ENCODE measurements around the gene APOC4.
A peak's percentile ranks its signal among the peaks of the same experiment; 100 is the strongest.
"Not testable (repeated sequence)": the region's sequence is repeated elsewhere in the genome, so short reads cannot be mapped to it uniquely, and the experiment has no call there.

APOC4 gene, protein sequence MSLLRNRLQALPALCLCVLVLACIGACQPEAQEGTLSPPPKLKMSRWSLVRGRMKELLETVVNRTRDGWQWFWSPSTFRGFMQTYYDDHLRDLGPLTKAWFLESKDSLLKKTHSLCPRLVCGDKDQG

DNA sequence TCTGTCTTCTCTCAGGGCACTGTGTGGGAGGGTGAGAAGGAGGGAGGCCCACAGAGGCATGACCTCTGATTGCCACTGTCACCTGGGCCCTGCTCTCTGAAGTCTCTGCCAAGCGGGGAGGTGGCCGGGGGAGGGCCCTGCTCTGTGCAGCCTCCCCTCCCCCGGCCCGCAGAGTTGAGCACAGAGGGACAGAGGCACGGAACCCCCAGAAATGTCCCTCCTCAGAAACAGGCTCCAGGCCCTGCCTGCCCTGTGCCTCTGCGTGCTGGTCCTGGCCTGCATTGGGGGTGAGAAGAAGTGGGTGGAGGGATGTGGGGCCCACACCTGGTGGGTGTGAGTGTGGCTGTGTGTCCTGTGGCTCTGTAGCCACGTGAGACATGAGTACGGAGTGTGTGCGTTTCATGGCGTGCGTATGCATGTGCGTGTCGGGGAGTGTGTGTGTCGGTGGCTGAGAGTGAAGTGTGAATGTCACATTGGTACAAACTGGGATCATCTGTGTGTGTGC lies at the start of gene APOC4:
Gene APOC4 (plus strand): TSS at position 171 of the 505 bp plus-strand sequence. CDS start 41 bp downstream, at position 212.
- no peak for DNase-seq

- DNase-seq, result no peak
Measured at GRCh38 chr19:44892932-44893331, 49.1 kb upstream of the APOC4 start.

GRCh38 chr19:44893332-44894051 lies 48.5 kb upstream of the APOC4 start:
- no peak for DNase-seq

DNA sequence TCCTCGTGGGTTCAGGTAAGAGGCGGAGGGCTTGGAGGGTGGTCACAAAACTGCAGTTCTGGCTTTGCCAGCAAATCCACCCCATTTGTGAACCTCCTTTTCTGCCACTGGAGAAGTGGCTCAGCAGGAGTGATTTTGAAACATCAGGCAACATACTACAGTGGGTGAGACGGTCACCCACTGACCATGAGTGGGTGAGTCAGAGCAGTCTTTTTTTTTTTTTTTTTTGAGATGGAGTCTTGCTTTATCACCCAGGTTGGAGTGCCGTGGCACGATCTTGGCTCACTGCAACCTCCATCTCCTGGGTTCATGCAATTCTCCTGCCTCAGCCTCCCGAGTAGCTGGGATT lies 48.0 kb upstream of the APOC4 start:
- DNase-seq, result no peak

GRCh38 chr19:44894946-44895345 lies 47.1 kb upstream of the APOC4 start:
- DNase-seq, result no peak

DNA sequence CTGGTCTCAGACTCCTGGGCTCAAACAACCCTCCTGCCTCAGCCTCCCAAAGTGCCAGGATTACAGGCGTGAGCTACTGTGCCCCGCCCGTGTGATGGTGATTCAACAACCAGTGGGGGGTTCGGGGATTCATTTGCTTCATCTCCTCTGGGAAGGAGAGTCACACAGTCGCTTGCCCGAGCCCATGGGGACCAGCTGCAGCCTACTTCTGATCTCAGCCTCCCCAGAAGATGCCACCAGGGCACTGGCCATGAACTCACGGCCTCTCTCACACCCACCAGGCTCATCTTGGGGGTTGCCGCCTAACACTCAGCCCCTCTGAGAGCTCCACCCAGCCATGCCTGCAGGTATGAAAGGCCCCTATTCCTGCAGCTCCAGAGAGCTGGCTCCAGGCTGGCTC lies 44.2 kb upstream of the APOC4 start:
- no peak for DNase-seq

GRCh38 chr19:44900328-44901244 lies 41.5 kb upstream of the APOC4 start:
- no peak for DNase-seq

DNA sequence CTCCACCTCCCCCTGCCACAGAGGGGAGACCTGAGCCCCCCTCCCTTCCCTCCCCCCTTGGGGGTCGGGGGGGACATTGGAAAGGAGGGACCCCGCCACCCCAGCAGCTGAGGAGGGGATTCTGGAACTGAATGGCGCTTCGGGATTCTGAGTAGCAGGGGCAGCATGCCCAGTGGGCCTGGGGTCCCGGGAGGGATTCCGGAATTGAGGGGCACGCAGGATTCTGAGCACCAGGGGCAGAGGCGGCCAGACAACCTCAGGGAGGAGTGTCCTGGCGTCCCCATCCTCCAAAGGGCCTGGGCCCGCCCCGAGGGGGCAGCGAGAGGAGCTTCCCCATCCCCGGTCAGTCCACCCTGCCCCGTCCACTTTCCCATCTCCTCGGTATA lies 38.8 kb upstream of the APOC4 start:
- no peak for DNase-seq

- peak in 1 of 2 experiments; percentile 32 for DNase-seq
Measured at GRCh38 chr19:44903602-44904425, 38.2 kb upstream of the APOC4 start.

- DNase-seq, result peak in 1 of 2 experiments; percentile 11
Measured at GRCh38 chr19:44904426-44904994, 37.5 kb upstream of the APOC4 start.

DNA sequence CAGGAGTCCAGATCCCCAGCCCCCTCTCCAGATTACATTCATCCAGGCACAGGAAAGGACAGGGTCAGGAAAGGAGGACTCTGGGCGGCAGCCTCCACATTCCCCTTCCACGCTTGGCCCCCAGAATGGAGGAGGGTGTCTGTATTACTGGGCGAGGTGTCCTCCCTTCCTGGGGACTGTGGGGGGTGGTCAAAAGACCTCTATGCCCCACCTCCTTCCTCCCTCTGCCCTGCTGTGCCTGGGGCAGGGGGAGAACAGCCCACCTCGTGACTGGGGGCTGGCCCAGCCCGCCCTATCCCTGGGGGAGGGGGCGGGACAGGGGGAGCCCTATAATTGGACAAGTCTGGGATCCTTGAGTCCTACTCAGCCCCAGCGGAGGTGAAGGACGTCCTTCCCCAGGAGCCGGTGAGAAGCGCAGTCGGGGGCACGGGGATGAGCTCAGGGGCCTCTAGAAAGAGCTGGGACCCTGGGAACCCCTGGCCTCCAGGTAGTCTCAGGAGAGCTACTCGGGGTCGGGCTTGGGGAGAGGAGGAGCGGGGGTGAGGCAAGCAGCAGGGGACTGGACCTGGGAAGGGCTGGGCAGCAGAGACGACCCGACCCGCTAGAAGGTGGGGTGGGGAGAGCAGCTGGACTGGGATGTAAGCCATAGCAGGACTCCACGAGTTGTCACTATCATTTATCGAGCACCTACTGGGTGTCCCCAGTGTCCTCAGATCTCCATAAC lies 36.4 kb upstream of the APOC4 start, which contains the start of gene APOE:
Gene APOE (plus strand): TSS at position 360 of the 724 bp plus-strand sequence. CDS start 829 bp downstream, outside the sequence.
- DNase-seq, result no peak

DNA sequence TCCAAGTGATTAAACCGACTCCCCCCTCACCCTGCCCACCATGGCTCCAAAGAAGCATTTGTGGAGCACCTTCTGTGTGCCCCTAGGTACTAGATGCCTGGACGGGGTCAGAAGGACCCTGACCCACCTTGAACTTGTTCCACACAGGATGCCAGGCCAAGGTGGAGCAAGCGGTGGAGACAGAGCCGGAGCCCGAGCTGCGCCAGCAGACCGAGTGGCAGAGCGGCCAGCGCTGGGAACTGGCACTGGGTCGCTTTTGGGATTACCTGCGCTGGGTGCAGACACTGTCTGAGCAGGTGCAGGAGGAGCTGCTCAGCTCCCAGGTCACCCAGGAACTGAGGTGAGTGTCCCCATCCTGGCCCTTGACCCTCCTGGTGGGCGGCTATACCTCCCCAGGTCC lies 34.4 kb upstream of the APOC4 start:
- no peak for DNase-seq

DNA sequence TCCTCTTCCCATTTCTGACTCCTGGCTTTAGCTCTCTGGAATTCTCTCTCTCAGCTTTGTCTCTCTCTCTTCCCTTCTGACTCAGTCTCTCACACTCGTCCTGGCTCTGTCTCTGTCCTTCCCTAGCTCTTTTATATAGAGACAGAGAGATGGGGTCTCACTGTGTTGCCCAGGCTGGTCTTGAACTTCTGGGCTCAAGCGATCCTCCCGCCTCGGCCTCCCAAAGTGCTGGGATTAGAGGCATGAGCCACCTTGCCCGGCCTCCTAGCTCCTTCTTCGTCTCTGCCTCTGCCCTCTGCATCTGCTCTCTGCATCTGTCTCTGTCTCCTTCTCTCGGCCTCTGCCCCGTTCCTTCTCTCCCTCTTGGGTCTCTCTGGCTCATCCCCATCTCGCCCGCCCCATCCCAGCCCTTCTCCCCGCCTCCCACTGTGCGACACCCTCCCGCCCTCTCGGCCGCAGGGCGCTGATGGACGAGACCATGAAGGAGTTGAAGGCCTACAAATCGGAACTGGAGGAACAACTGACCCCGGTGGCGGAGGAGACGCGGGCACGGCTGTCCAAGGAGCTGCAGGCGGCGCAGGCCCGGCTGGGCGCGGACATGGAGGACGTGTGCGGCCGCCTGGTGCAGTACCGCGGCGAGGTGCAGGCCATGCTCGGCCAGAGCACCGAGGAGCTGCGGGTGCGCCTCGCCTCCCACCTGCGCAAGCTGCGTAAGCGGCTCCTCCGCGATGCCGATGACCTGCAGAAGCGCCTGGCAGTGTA lies 33.8 kb upstream of the APOC4 start:
- no peak for DNase-seq

- DNase-seq, result no peak
Measured at GRCh38 chr19:44908836-44909261, 33.2 kb upstream of the APOC4 start.

DNA sequence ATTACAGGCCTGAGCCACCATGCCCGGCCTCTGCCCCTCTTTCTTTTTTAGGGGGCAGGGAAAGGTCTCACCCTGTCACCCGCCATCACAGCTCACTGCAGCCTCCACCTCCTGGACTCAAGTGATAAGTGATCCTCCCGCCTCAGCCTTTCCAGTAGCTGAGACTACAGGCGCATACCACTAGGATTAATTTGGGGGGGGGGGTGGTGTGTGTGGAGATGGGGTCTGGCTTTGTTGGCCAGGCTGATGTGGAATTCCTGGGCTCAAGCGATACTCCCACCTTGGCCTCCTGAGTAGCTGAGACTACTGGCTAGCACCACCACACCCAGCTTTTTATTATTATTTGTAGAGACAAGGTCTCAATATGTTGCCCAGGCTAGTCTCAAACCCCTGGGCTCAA lies 32.3 kb upstream of the APOC4 start:
- DNase-seq, result no peak

DNA sequence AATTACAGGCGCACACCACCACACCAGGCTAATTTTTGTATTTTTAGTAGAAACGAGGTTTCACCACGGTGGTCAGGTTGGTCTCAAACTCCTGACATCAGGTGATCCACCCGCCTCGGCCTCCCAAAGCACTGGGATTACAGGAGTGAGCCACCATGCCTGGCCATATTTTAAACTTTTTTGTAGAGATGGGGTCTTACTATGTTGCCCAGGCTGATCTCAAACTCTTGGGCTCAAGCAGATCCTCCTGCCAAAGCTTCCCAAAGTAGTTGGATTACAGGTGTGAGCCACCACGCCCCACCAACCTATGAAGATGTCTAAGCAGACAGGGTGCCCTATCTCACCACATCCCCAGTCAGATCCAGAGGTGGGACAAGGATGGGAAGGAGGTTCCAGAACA lies 30.1 kb upstream of the APOC4 start:
- not testable (repeated sequence) for DNase-seq

DNA sequence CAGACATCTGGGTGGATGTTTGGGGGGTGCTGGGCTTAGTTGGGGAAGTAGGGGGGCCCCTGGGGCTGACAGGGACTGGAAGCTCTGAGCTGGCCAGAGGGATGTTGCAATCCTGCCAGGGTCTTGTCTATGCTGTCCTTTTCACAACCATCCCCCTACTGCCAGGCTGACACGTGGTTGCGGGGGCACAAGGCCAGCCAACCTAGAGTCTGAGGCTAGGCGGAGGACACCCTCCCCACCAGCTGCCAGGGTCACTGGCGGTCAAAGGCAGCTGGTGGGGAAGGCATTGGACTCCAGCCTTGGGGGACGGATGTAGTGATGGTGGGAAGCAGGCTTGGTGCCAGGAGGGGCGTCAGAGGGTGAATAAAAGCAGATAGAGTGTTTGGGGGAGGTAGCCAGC lies 29.2 kb upstream of the APOC4 start:
- no peak for DNase-seq

- not testable (repeated sequence) for DNase-seq
Measured at GRCh38 chr19:44913512-44914432, 28.3 kb upstream of the APOC4 start.

DNA sequence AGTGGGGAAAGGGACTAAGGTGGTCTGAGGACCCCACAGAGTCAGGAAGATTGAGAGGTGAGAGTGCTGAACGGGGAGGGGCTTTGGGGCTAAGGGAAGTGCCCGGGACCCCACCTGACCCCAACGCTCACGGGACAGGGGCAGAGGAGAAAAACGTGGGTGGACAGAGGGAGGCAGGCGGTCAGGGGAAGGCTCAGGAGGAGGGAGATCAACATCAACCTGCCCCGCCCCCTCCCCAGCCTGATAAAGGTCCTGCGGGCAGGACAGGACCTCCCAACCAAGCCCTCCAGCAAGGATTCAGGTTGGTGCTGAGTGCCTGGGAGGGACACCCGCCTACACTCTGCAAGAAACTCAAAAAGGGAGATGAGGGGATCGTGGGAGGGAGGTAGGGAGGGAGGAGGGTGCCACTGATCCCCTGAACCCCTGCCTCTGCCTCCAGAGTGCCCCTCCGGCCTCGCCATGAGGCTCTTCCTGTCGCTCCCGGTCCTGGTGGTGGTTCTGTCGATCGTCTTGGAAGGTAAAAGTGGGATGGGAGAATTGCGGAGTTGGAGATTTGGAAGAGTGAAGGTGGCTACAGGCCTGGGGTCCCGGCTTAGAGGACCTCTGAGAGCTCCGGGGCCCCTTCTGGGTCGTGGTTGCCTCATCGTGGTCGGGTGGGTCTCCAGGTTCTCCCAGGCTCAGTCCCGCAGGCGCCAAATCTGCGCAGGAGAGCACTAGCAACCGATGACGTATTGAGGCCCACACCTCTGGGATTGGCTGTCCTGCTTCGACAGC lies 27.4 kb upstream of the APOC4 start, which contains the start of gene APOC1:
Gene APOC1 (plus strand): TSS at position 176 of the 774 bp plus-strand sequence. CDS start 284 bp downstream, at position 460.
- DNase-seq, result peak; percentile 80 to 84

Data from NCI-H524 (cell line).